ENCODE measurements around the gene ARHGAP4.

DNA sequence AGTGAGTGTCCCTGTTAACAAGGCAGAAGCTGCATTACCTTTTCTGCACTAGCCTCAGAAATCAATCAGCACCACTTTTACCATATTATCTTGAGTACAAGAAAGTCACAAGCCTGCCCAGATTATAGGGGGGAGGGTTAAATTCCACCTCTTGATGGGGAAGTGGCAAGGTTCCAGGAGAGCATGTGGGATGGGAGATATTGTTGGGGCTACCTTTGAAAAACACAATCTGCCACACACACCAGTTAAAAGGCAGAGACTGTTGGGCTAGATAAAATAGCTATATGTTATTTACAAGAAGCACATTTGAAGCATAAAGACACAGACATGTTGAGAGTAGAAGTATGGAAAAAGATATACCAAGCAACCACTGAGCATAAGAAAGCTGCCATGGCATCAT, 28.2 kb downstream of the ARHGAP4 start:
- TF ChIP-seq, protein P1, sequence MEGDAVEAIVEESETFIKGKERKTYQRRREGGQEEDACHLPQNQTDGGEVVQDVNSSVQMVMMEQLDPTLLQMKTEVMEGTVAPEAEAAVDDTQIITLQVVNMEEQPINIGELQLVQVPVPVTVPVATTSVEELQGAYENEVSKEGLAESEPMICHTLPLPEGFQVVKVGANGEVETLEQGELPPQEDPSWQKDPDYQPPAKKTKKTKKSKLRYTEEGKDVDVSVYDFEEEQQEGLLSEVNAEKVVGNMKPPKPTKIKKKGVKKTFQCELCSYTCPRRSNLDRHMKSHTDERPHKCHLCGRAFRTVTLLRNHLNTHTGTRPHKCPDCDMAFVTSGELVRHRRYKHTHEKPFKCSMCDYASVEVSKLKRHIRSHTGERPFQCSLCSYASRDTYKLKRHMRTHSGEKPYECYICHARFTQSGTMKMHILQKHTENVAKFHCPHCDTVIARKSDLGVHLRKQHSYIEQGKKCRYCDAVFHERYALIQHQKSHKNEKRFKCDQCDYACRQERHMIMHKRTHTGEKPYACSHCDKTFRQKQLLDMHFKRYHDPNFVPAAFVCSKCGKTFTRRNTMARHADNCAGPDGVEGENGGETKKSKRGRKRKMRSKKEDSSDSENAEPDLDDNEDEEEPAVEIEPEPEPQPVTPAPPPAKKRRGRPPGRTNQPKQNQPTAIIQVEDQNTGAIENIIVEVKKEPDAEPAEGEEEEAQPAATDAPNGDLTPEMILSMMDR (IDR thresholded peaks at IDR 0.05; ENCODE audit: extremely low read depth in 1 of 2, insufficient read depth in 1 of 2, low read depth in 1 of 2, low read length in 2 of 2): no peak
- TF ChIP-seq POLR2A (IDR thresholded peaks at IDR 0.05; ENCODE audit: low read depth, low read length) (no peak), MYC (IDR thresholded peaks at IDR 0.05; ENCODE audit: low read depth, low read length) (no peak), EZH2 (IDR thresholded peaks at IDR 0.05; ENCODE audit: borderline replicate concordance, low read depth, low read length, severe bottlenecking) (no peak), GATA2 (IDR thresholded peaks at IDR 0.05; ENCODE audit: insufficient read depth, insufficient read length, low read depth, low read length) (no peak), POLR2AphosphoS5 (IDR thresholded peaks at IDR 0.05; ENCODE audit: insufficient read depth, low read depth, low read length) (no peak), FOS (IDR thresholded peaks at IDR 0.05; ENCODE audit: borderline replicate concordance, insufficient read depth, low read length) (no peak)

Data from endothelial cell of umbilical vein (primary cell).